GM19238 (cell line): Measurements from ENCODE around the gene CDPF1.
"Not testable (repeated sequence)": the region's sequence is repeated elsewhere in the genome, so short reads cannot be mapped to it uniquely, and the experiment has no call there.

ENCODE experiments used
- DNase-seq: peaks from one replicate; pipeline ENCODE4 v3.0.0; 2011; ENCODE audit warnings: low spot score; ENCODE audit not compliant: insufficient read length

The CDPF1 gene

DNA sequence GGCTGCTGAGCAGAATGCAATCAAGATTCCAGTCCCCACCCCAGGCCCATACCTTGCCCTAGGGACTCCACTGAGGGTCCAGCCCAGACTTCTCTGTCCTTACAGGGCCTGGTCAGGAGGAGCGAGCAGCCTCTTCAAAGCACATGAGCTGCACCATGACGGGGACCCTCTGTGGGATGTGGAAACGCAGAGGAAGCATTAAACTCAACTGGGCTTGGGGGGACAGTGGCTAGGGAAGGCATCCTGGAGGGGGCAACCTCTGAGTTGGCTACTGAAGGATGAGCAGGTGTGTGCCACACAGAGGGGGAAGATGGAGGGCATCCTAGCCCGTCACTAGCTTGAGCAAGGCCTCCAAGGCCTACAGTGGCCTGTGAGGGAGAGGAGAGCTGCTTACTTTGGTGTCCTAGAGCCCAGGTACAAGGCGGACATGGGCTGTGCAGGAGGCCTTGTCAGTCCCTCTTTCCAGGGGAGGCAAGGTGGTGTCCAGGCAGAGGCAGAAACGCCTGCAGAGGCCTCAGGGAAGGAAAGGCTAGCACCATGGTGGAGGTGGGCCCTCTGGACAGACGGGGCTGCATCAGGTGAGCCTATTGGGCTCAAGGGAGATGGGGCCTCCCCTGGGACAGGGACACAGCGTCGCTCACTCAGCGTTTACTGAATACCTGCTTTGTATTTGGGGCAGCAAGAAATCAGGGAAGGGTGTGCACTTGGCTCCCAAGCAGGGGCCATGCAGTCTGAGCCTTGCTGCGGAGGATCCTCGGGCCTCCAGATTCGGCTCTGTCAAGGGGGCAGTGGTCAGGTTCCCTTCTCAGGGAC is 32.0 kb upstream of the CDPF1 start:
- no peak for DNase-seq

- DNase-seq: no peak
Observed at GRCh38 chr22:46280999-46281623, 31.0 kb upstream of the CDPF1 start.

DNA sequence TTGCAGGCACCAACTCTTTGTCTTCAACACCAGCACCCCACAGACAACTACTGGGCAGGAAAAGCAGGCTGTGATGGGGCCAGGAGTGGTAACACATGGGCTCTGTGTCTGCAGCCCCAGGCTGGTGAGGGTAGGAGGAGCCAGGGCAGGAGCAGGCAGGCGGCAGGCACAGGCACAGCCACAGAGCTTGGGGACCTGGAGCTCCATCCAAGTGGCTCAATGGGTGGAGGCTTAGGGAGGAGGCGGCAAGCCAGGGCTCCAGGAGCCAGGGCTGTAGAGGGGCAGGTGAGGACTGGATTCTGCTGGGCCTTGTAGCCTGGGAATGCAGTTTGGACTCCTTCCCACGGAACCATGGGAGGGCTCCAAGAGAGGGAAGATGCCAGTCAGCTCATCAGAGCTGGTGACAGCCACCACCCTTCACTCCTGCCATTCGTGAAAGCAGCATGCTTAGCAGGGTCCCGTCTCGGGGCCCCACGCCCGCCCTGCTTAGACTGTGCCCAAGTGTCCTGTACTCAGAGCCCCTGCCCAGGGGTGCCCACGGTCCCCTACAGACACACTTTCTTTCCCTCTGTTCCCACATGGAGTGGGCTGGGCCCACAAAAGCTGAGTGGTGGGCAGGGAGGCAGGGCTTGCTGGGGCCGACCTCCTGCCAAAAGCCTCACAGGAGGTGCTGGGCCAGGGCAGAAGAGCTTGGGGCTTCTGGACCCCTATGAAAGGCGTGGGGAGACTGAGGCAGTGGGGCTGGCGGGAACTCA is 30.1 kb upstream of the CDPF1 start:
- DNase-seq: no peak

GRCh38 chr22:46278656-46279645 is 28.9 kb upstream of the CDPF1 start:
- DNase-seq: no peak

DNA sequence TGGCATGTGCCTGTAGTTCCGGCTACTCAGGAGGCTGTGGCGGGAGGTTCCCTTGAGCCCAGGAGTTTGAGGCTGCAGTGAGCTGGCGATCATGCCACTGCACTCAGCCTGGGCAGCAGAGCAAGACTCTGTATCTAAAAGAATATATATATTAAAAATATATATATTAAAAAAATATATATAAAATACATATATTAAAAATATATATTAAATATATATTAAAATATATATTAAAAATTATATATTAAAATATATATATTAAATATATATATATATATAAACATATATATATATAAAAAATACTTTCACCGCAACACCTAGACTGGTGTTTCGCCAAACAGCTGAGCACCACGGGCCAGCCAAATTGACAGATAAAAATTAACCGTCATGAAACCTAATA is 26.5 kb upstream of the CDPF1 start:
- no peak for DNase-seq

DNA sequence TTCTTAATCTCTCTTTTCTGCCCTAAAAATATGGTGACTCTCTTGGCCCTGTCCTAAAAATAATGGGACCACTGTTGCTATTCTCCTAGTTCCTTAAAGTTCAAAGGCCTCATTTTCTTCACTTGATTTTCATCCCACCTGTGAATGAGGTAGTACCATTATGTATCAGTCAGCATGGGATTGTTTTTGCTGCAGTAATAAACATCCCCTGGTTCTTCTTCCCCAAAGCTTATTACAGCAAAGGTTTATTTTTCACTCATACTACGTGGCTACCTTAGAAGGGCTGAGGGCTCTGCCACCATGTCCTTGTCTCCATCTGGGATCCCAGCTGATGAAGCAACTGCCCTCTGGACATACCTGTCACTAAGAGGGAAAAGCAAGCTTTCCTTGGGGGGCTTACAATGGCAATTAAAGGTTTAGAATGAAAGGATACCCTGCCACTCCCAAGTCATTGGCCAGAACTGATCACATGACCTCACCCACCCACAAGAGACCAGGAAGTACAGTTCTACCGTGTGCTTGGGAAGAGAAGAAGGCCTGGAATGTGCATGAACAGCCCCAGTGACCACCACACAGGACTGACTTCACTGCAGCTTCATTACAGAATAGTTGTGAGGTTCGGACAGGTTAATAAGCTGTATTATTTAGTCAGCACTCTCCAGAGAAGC is 25.5 kb upstream of the CDPF1 start:
- DNase-seq: no peak

DNA sequence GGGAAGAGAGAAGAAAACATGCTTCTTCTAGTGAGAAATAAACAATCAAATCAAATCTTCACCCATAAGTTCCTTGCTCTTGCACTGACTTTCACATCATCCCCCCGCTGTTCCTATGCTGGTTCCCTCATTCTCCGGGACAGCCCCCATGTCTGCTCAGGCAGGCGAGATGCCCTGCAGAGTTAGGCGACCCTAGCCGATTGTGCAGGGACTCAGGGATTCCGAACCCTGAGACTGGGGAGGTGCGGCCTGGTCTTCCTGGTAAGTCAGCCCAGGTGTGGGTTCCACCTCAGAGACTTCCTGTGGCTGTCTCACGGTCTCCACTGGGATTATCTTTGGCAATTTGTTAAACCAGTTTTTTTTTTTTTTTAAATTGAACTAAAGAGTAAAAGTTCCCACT is 24.3 kb upstream of the CDPF1 start:
- no peak for DNase-seq

DNA sequence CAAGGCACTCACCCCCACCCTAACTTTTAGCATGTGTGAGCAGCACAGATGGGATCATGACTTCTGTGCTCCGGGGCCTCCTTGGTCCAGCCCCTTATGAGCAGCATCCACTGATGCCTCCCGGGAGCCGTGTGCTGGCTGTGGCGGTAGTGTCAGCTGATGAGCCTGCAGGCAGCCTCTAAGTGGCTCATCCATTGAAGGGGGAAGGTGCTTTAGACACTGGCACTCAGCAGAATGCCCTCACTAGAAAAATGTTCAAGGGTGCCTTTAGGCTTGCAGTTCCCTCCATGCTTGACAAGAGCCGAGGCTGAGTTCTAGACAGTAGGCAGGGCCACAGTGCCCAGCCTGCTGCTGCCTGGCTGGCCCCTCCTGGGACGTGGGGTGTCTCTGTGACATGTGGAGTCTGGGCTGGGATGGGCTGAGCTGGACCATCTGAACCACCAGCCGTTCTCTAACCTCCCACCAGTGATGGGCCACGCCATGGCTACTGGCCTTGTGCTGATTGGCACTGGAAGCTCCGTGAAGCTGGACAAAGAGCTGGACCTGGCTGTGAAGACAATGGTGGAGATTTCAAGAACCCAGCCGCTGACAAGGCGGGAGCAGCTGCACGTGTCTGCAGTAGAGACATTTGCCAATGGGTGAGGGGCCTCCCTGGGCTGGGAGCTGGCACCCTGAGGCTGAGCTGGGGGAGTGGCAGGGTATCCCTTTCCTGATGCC is 23.5 kb upstream of the CDPF1 start:
- DNase-seq: no peak

DNA sequence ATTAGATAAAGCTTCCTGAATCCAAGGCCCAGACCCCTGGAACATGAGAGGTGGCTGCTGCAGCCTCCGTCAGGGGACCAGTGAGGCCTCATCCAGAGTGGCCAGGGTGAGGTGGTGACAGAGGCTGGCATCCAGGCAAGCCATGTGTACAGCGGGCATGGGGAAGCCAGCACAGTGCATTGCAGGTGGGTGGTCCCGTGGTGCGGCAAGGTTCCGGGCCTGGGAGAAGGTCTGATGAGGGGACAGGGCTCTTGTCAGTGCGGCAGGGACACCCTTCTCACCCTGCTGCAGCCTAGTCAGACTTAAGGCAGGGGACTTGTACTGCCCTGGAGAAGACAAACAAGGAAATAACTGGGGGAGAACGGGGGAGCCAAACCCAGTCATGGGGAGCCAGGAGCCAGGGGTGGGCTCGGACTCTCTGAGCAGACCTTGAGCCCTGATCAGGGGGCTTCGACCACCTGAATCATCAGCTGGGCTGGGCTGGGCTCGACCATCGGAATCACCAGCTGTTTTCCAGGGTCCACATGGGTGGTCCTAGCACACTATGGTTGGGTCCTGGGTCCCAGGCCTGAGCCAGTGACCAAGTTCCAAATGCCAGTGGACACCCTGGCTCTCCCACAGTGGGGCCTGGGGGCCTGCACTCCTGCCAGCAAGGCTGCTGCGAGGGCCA is 22.8 kb upstream of the CDPF1 start:
- no peak for DNase-seq

- no peak for DNase-seq
Observed at GRCh38 chr22:46272196-46272595, 22.1 kb upstream of the CDPF1 start.

DNA sequence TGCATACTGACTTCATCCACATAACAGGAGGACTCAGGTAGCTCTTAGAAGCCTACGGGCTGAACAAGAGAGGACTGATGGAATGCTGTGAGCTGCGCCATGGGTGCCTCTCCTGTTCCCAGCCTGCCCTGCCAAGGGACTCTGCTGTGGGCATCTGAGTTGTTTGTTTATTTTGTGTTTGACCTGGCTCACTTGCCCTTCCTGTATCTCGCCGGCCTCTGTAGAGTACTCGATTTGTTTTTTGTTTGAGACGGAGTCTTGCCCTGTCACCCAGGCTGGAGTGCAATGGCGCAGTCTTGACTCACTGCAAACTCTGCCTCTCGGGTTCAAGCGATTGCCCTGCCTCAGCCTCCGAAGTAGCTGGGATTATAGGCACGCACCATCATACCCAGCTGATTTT is 19.5 kb upstream of the CDPF1 start:
- no peak for DNase-seq

GRCh38 chr22:46267431-46268279 is 17.6 kb upstream of the CDPF1 start, which contains the start of gene TTC38:
Gene TTC38, plus strand, starts transcription at chr22:46268008. Its CDS starts 32 bp downstream, at chr22:46268040.
- peak; percentile 92 for DNase-seq

DNA sequence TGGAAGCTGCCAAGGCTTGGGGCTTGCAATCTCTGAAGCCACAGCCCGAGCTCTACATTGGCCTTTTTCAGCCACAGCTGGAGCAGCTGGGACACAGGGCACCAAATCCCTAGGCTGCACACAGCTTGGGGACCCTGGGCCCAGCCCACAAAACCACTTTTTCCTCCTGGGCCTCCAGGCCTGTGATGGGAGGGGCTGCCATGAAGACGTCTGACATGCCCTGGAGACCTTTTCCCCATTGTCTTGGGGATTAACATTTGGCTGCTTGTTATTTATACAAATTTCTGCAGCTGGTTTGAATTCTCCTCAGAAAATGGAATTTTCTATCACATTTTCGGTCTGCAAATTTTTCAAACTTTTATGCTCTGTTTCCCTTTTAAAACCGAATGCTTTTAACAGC is 15.5 kb upstream of the CDPF1 start:
- DNase-seq: not testable (repeated sequence)

DNA sequence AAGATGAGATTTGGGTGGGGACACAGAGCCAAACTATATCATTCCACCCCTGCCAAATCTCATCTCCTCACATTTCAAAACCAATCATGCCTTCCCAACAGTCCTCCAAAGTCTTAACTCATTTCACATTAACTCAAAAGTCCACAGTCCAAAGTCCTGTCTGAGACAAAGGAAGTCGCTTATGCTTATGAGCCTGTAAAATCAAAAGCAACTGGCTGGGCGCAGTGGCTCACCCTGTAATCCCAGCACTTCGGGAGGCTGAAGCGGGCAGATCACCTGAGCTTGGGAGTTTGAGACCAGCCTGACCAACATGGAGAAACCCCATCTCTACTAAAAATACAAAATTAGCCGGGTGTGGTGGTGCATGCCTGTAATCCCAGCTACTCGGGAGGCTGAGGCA is 14.4 kb upstream of the CDPF1 start:
- not testable (repeated sequence) for DNase-seq

GRCh38 chr22:46263216-46263590 is 13.1 kb upstream of the CDPF1 start, which contains the start of gene PKDREJ:
Gene PKDREJ, minus strand, starts transcription at chr22:46263343. Its CDS starts 21 bp downstream, at chr22:46263322.
- no peak for DNase-seq

GRCh38 chr22:46262449-46263215 is 12.5 kb upstream of the CDPF1 start:
- DNase-seq: no peak

GRCh38 chr22:46260038-46260437 is 9.9 kb upstream of the CDPF1 start:
- DNase-seq: no peak
